CD14-positive monocyte (primary cell): ENCODE results near the gene NCCRP1. TPM values are rescaled to one million over a fixed set of nuclear protein-coding genes. Genes with fewer than 3 reads are reported as not detected.

Experiments
- DNase-seq, 3 donors: peaks; one replicate each; pipeline ENCODE4 v3.0.0-alpha.2; 2011 to 2022
- H2AFZ ChIP-seq: 2 replicates; pipeline ENCODE4 v1.6.0; 2012; ENCODE audit warnings: mild to moderate bottlenecking, low read depth, low read length, inconsistent platforms; ENCODE audit not compliant: insufficient read depth, poor library complexity, severe bottlenecking
- H3K27ac ChIP-seq, 2 donors: 1 replicate in 1 of 2; 2 replicates in 1 of 2; pipeline ENCODE4 v1.5.1; 2012 to 2013; ENCODE audit warnings: low read length in 2 of 2, control low read depth in 1 of 2, inconsistent platforms in 1 of 2, low read depth in 1 of 2, mild to moderate bottlenecking in 1 of 2
- H3K27me3 ChIP-seq, 2 donors: one replicate each; pipeline versions ENCODE4 v1.6.0 to v1.6.1; 2011 to 2013; ENCODE audit warnings: low read length in 2 of 2; ENCODE audit not compliant: control insufficient read depth in 2 of 2, insufficient read depth in 2 of 2
- H3K36me3 ChIP-seq, 2 donors: replicated peaks in 1 of 2; 1 replicate in 1 of 2; 2 replicates in 1 of 2; pipeline versions ENCODE4 v1.5.1 to v1.6.1; 2012 to 2013; ENCODE audit warnings: low read length in 2 of 2, control low read depth in 1 of 2, inconsistent platforms in 1 of 2, mild to moderate bottlenecking in 1 of 2; ENCODE audit not compliant: insufficient read depth in 2 of 2, control insufficient read depth in 1 of 2
- H3K4me1 ChIP-seq, 2 donors: 1 replicate in 1 of 2; 2 replicates in 1 of 2; pipeline versions ENCODE4 v1.5.1 to v1.6.1; 2012 to 2013; ENCODE audit warnings: low read length in 2 of 2, control low read depth in 1 of 2, inconsistent platforms in 1 of 2, mild to moderate bottlenecking in 1 of 2, moderate library complexity in 1 of 2; ENCODE audit not compliant: insufficient read depth in 2 of 2, control insufficient read depth in 1 of 2
- H3K4me2 ChIP-seq: replicated peaks from 2 replicates; pipeline ENCODE3; 2012; ENCODE audit warnings: low read length, moderate library complexity, mild to moderate bottlenecking; ENCODE audit not compliant: poor library complexity, severe bottlenecking; ENCODE audit errors: extremely low read depth
- H3K4me3 ChIP-seq, 3 experiments: fragments of 200-600 bp in 1 of 3; sonication (generic) in 1 of 3; replicated peaks in 1 of 3; 1 replicate in 2 of 3; 2 replicates in 1 of 3; pipeline ENCODE4 v1.5.1; 2011 to 2013; ENCODE audit warnings: low read length in 3 of 3, mild to moderate bottlenecking in 3 of 3, control low read depth in 2 of 3, low read depth in 2 of 3, inconsistent platforms in 1 of 3, moderate library complexity in 1 of 3
- H3K79me2 ChIP-seq: 2 replicates; pipeline ENCODE4 v1.6.0; 2012; ENCODE audit warnings: mild to moderate bottlenecking, control low read depth, inconsistent platforms, low read length, moderate library complexity; ENCODE audit not compliant: insufficient read depth
- H3K9ac ChIP-seq: 2 replicates; pipeline ENCODE4 v1.6.0; 2017; ENCODE audit warnings: low read length, mild to moderate bottlenecking; ENCODE audit not compliant: insufficient read depth, poor library complexity, severe bottlenecking
- H3K9me3 ChIP-seq, 2 donors: replicated peaks in 1 of 2; 1 replicate in 1 of 2; 2 replicates in 1 of 2; pipeline versions ENCODE4 v1.5.1 to v1.6.1; 2012 to 2013; ENCODE audit warnings: low read length in 2 of 2, control low read depth in 1 of 2; ENCODE audit not compliant: control insufficient read depth in 1 of 2, insufficient read depth in 1 of 2
- H4K20me1 ChIP-seq: 2 replicates; pipeline ENCODE4 v1.6.0; 2012; ENCODE audit warnings: mild to moderate bottlenecking, low read length, control low read depth, moderate library complexity; ENCODE audit not compliant: insufficient read depth
- H3K27ac Mint-ChIP-seq, 7 donors: one replicate each; pipeline ENCODE4 v1.8.0; 2020; ENCODE audit warnings: mild to moderate bottlenecking in 7 of 7, mixed read lengths in 7 of 7, moderate library complexity in 6 of 7, inconsistent platforms in 2 of 7
- H3K27me3 Mint-ChIP-seq, 3 donors: one replicate each; pipeline ENCODE4 v1.8.0; 2021 to 2022; ENCODE audit warnings: low read depth in 3 of 3, mild to moderate bottlenecking in 3 of 3, mixed read lengths in 3 of 3, moderate library complexity in 3 of 3, inconsistent platforms in 1 of 3
- H3K36me3 Mint-ChIP-seq, 2 donors: one replicate each; pipeline ENCODE4 v1.8.0; 2020; ENCODE audit warnings: mixed read lengths in 2 of 2, inconsistent platforms in 1 of 2, mild to moderate bottlenecking in 1 of 2
- H3K4me1 Mint-ChIP-seq: one replicate; pipeline ENCODE4 v1.8.0; 2020; ENCODE audit warnings: mild to moderate bottlenecking, mixed read lengths
- H3K4me3 Mint-ChIP-seq, 2 donors: one replicate each; pipeline ENCODE4 v1.8.0; 2020; ENCODE audit warnings: mild to moderate bottlenecking in 2 of 2, mixed read lengths in 2 of 2, moderate library complexity in 1 of 2
- H3K9me3 Mint-ChIP-seq, 7 donors: one replicate each; pipeline ENCODE4 v1.8.0; 2020 to 2022; ENCODE audit warnings: mixed read lengths in 7 of 7, mild to moderate bottlenecking in 6 of 7, moderate library complexity in 6 of 7, inconsistent platforms in 2 of 7
- CTCF ChIP-seq: fragments of 200-600 bp; IDR thresholded peaks from one replicate; pipeline ENCODE4 v1.8.0; 2022; ENCODE audit warnings: antibody characterized with exemption, mild to moderate bottlenecking
- WGBS: methylation state at CpG from one replicate; pipeline ENCODE4 v1.1.5; 2013; ENCODE audit warnings: missing lambda C conversion rate; ENCODE audit not compliant: insufficient coverage; 5-methylcytosine and 5-hydroxymethylcytosine counted together
- intact Hi-C, 2 donors: fragments of 100-400 bp; cut with micrococcal nuclease; formaldehyde crosslinking; loops; one replicate each; pipeline versions ENCODE4 v1.15.0 to v1.15.1; 2023
- polyA plus RNA-seq, 3 donors: library from polyadenylated mRNA; depleted of rRNA in 1 of 3; unstranded in 2 of 3; stranded (reverse) in 1 of 3; fragments of 300-500 nt in 2 of 3; fragments of >200 nt in 1 of 3; fragmentation: Illumina TruSeq in 2 of 3; gene quantifications; 1 replicate in 2 of 3; 2 replicates in 1 of 3; pipeline ENCODE4 v1.2.3, GENCODE V29; 2012 to 2021

The NCCRP1 gene
- polyA plus RNA-seq, 3 donors, result not detected

- Histone ChIP-seq H3K4me2 (no peak overlapping the region), H3K36me3 (no peaks in the 10 kb centered on the region), H3K27me3 (no peaks in the 10 kb centered on the region), H4K20me1 (no peaks in the 10 kb centered on the region), H2AFZ (no peak overlapping the region), H3K27ac (no peak overlapping the region), H3K4me1 (peaks cover 0 to 16% of the 10 kb centered on the region in 2 donors), H3K4me3 (no peak overlapping the region), H3K79me2 (no peaks in the 10 kb centered on the region), H3K9ac (no peak overlapping the region), H3K9me3 (no peaks in the 10 kb centered on the region)
- intact Hi-C loops, result no loop called here
- no peaks in the 10 kb centered on the region for H3K9me3 Mint-ChIP-seq
- peaks cover 14% of the 10 kb centered on the region for H3K4me1 Mint-ChIP-seq
- H3K36me3 Mint-ChIP-seq, result no peaks in the 10 kb centered on the region
- WGBS, result 95% methylated on average over 5 of the region's 6 CpGs
- H3K27me3 Mint-ChIP-seq, result peaks cover 0 to 4% (median 0%) of the 10 kb centered on the region in 3 donors
- no peak for DNase-seq
- TF ChIP-seq CTCF, result no peak
- no peak overlapping the region for H3K27ac Mint-ChIP-seq
- no peak overlapping the region for H3K4me3 Mint-ChIP-seq
Measured at GRCh38 chr19:39164289-39164688, 32.5 kb upstream of the NCCRP1 start.

- H3K4me3 ChIP-seq, result no peak overlapping the region
- no peaks in the 10 kb centered on the region for H3K27me3 ChIP-seq
- 100% methylated on average over 5 of the region's 7 CpGs for WGBS
- peaks cover 3% of the 10 kb centered on the region for H3K4me1 Mint-ChIP-seq
- no peak overlapping the region for H3K27ac ChIP-seq
- no peaks in the 10 kb centered on the region for H3K79me2 ChIP-seq
- H2AFZ ChIP-seq, result no peak overlapping the region
- H3K9ac ChIP-seq, result no peak overlapping the region
- H3K27ac Mint-ChIP-seq, result peak overlapping the region in 1 of 7 donors; percentile 18
- intact Hi-C loops, result no loop called here
- no peak for DNase-seq
- H3K27me3 Mint-ChIP-seq, result peaks cover 0 to 4% (median 0%) of the 10 kb centered on the region in 3 donors
- H3K36me3 ChIP-seq, result peaks cover 5 to 12% of the 10 kb centered on the region in 2 donors
- H3K9me3 Mint-ChIP-seq, result no peaks in the 10 kb centered on the region
- TF ChIP-seq CTCF, result no peak
- H3K4me2 ChIP-seq, result no peak overlapping the region
- no peak overlapping the region for H3K4me3 Mint-ChIP-seq
- peaks cover 0 to 4% of the 10 kb centered on the region in 2 donors for H3K4me1 ChIP-seq
- no peaks in the 10 kb centered on the region for H4K20me1 ChIP-seq
- H3K36me3 Mint-ChIP-seq, result peaks cover 4 to 9% of the 10 kb centered on the region in 2 donors
- H3K9me3 ChIP-seq, result no peaks in the 10 kb centered on the region
Measured at GRCh38 chr19:39165857-39166256, 30.9 kb upstream of the NCCRP1 start.
